Adipocyte (in vitro differentiated cells): Measurements from ENCODE around the gene KIAA1586.
A peak's percentile ranks its signal among the peaks of the same experiment; 100 is the strongest.
"Not testable (repeated sequence)": the region's sequence is repeated elsewhere in the genome, so short reads cannot be mapped to it uniquely, and the experiment has no call there.

ENCODE experiments used
- DNase-seq: peaks from one replicate; pipeline ENCODE4 v3.0.0-alpha.2; 2015; ENCODE audit warnings: low read depth
- H3K27me3 ChIP-seq: replicated peaks from 2 replicates; pipeline ENCODE4 v1.7.0; 2013; ENCODE audit warnings: mild to moderate bottlenecking, low read length, moderate library complexity; ENCODE audit not compliant: control insufficient read depth, insufficient read depth
- H3K36me3 ChIP-seq: 2 replicates; pipeline ENCODE4 v1.7.0; 2013; ENCODE audit warnings: low read length, mild to moderate bottlenecking, moderate library complexity; ENCODE audit not compliant: control insufficient read depth, insufficient read depth, severe bottlenecking
- H3K4me1 ChIP-seq: 2 replicates; pipeline ENCODE4 v1.7.0; 2013; ENCODE audit warnings: mild to moderate bottlenecking, low read length, moderate library complexity; ENCODE audit not compliant: control insufficient read depth, insufficient read depth
- H3K4me3 ChIP-seq: 2 replicates; pipeline ENCODE4 v1.7.0; 2013; ENCODE audit warnings: mild to moderate bottlenecking, low read length, moderate library complexity
- H3K9ac ChIP-seq: 2 replicates; pipeline ENCODE4 v1.7.0; 2013; ENCODE audit warnings: mild to moderate bottlenecking, low read length, moderate library complexity
- H3K9me3 ChIP-seq: 2 replicates; pipeline ENCODE4 v1.7.0; 2013; ENCODE audit warnings: mild to moderate bottlenecking, low read length, moderate library complexity; ENCODE audit not compliant: control insufficient read depth

Gene KIAA1586

GRCh38 chr6:57047257-57047585 is 728 bp downstream of the KIAA1586 start:
- H3K9me3 ChIP-seq, H3K9ac ChIP-seq, H3K4me3 ChIP-seq, DNase-seq, H3K27me3 ChIP-seq: not testable (repeated sequence)
- Histone ChIP-seq H3K36me3 (peaks cover 34% of the 10 kb centered on the region), H3K4me1 (peaks cover 20% of the 10 kb centered on the region)

- Histone ChIP-seq H3K4me3 (peak overlapping the region; percentile 71), H3K4me1 (peaks cover 20% of the 10 kb centered on the region), H3K36me3 (peaks cover 40% of the 10 kb centered on the region), H3K9ac (peak overlapping the region; percentile 25)
- not testable (repeated sequence) for H3K9me3 ChIP-seq, H3K27me3 ChIP-seq, DNase-seq
Observed at GRCh38 chr6:57047859-57048258, 1.4 kb downstream of the KIAA1586 start.

- peaks cover 20% of the 10 kb centered on the region for H3K4me1 ChIP-seq
- no peak for DNase-seq
- peak overlapping the region; percentile 25 for H3K9ac ChIP-seq
- H3K9me3 ChIP-seq: no peaks in the 10 kb centered on the region
- H3K36me3 ChIP-seq: peaks cover 48% of the 10 kb centered on the region
- peak overlapping the region; percentile 71 for H3K4me3 ChIP-seq
- no peaks in the 10 kb centered on the region for H3K27me3 ChIP-seq
Observed at GRCh38 chr6:57048577-57048976, 2.1 kb downstream of the KIAA1586 start.

GRCh38 chr6:57063847-57064246 is 17.4 kb downstream of the KIAA1586 start:
- Histone ChIP-seq H3K36me3 (peaks cover 40% of the 10 kb centered on the region), H3K4me3 (no peak overlapping the region), H3K4me1 (peaks cover 9% of the 10 kb centered on the region), H3K27me3 (no peaks in the 10 kb centered on the region), H3K9me3 (no peaks in the 10 kb centered on the region), H3K9ac (no peak overlapping the region)
- no peak for DNase-seq

- H3K4me3 ChIP-seq: no peak overlapping the region
- H3K4me1 ChIP-seq: peaks cover 9% of the 10 kb centered on the region
- H3K27me3 ChIP-seq: no peaks in the 10 kb centered on the region
- no peaks in the 10 kb centered on the region for H3K9me3 ChIP-seq
- peak; percentile 51 for DNase-seq
- peaks cover 34% of the 10 kb centered on the region for H3K36me3 ChIP-seq
- no peak overlapping the region for H3K9ac ChIP-seq
Observed at GRCh38 chr6:57064809-57065208, 18.3 kb downstream of the KIAA1586 start.

- Histone ChIP-seq H3K9me3 (no peaks in the 10 kb centered on the region), H3K27me3 (no peaks in the 10 kb centered on the region), H3K36me3 (peaks cover 13% of the 10 kb centered on the region), H3K9ac (no peak overlapping the region), H3K4me3 (no peak overlapping the region), H3K4me1 (peaks cover 9% of the 10 kb centered on the region)
- DNase-seq: peak; percentile 57
Observed at GRCh38 chr6:57068061-57068460, 21.6 kb downstream of the KIAA1586 start.

- no peak overlapping the region for H3K4me3 ChIP-seq
- no peak for DNase-seq
Observed at GRCh38 chr6:57069228-57069627, 22.7 kb downstream of the KIAA1586 start.

GRCh38 chr6:57069920-57070331 is 23.4 kb downstream of the KIAA1586 start:
- Histone ChIP-seq H3K9ac (no peak overlapping the region), H3K9me3 (no peaks in the 10 kb centered on the region), H3K36me3 (peaks cover 5% of the 10 kb centered on the region), H3K4me3 (no peak overlapping the region), H3K27me3 (no peaks in the 10 kb centered on the region), H3K4me1 (peaks cover 4% of the 10 kb centered on the region)
- DNase-seq: no peak

More at GRCh38 chr6:57069228-57069627, 22.7 kb downstream of the KIAA1586 start:
- Histone ChIP-seq H3K9ac (no peak overlapping the region), H3K27me3 (no peaks in the 10 kb centered on the region), H3K4me1 (peaks cover 9% of the 10 kb centered on the region), H3K36me3 (peaks cover 8% of the 10 kb centered on the region), H3K9me3 (no peaks in the 10 kb centered on the region)

- DNase-seq: no peak
- Histone ChIP-seq H3K27me3 (no peaks in the 10 kb centered on the region), H3K9me3 (no peaks in the 10 kb centered on the region), H3K4me3 (no peak overlapping the region), H3K36me3 (no peaks in the 10 kb centered on the region), H3K4me1 (peaks cover 3% of the 10 kb centered on the region), H3K9ac (no peak overlapping the region)
Observed at GRCh38 chr6:57072108-57072507, 25.6 kb downstream of the KIAA1586 start.

- Histone ChIP-seq H3K9ac (no peak overlapping the region), H3K4me1 (no peaks in the 10 kb centered on the region), H3K36me3 (no peaks in the 10 kb centered on the region), H3K27me3 (no peaks in the 10 kb centered on the region), H3K9me3 (peaks cover 4% of the 10 kb centered on the region), H3K4me3 (no peak overlapping the region)
- DNase-seq: no peak
Observed at GRCh38 chr6:57074383-57074782, 27.9 kb downstream of the KIAA1586 start.

GRCh38 chr6:57075092-57075491 is 28.6 kb downstream of the KIAA1586 start:
- Histone ChIP-seq H3K4me1 (no peaks in the 10 kb centered on the region), H3K27me3 (no peaks in the 10 kb centered on the region), H3K9ac (no peak overlapping the region), H3K36me3 (no peaks in the 10 kb centered on the region), H3K4me3 (no peak overlapping the region), H3K9me3 (peaks cover 7% of the 10 kb centered on the region)
- DNase-seq: no peak

GRCh38 chr6:57078531-57079207 is 32.2 kb downstream of the KIAA1586 start:
- no peak for DNase-seq
- Histone ChIP-seq H3K4me1 (peaks cover 5% of the 10 kb centered on the region), H3K27me3 (no peaks in the 10 kb centered on the region), H3K9me3 (peaks cover 11% of the 10 kb centered on the region), H3K4me3 (no peak overlapping the region), H3K9ac (no peak overlapping the region), H3K36me3 (no peaks in the 10 kb centered on the region)
